Measurements from ENCODE around the gene CA10.

GRCh38 chr17:51946311-51946710, 212.2 kb downstream of the CA10 start:
- TF ChIP-seq CTCF (IDR thresholded peaks at IDR 0.05) (no peak), POLR2A (IDR thresholded peaks at IDR 0.05) (no peak)
